NCI-H146 (cell line): ENCODE results near the gene IL1RAPL2.
"Not testable (repeated sequence)": the region's sequence is repeated elsewhere in the genome, so short reads cannot be mapped to it uniquely, and the experiment has no call there.

Experiments
- DNase-seq: peaks from one replicate; lab custom pipeline; 2025; lab: John Stamatoyannopoulos, UW

Gene IL1RAPL2

DNA sequence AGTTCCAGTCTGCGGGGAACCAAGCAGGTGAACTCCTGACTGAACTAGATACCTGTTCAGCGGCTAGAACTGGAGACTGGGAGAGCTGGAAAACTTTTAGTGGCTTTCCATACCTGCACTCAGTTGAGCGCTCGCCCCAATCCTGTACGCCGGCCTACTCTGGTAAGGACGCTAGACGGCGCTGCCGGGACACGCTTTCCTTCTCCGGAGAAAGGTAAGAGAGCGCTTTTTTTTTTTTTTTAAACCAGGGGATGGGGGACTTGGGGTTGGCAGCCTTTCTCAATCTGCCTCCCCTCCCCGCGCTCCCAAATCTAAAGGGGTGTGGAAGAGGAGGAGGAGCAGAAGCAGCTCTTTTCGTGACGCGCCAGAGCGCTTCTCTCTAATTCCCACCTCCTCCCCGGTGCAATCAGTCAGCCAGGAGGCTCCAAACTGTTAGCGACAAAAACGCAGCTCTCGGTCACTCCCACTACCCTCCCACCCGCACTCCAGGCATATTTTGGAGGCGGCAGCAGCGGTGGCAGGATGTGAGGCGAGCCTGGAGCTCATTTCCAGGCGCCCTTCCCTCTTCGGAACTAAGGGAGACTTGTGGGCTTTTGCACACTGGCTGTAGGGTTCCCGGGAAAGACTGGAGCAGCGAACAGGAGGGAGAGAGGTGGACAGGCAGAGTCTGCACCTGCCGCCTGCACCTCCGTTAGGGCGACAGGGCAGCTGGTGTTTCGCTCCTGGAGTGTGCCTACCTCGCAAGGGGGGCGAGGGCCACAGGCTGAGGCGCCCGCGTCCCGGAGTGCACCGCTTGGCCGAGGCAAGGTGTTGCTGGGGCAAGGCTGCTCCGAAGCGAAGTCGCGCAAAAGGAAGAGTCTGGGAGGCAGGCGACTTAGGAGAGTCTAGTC is at the start of gene IL1RAPL2:
Gene IL1RAPL2 (plus strand): TSS at position 409 of the 890 bp plus-strand sequence.
- DNase-seq = peak; percentile 1

DNA sequence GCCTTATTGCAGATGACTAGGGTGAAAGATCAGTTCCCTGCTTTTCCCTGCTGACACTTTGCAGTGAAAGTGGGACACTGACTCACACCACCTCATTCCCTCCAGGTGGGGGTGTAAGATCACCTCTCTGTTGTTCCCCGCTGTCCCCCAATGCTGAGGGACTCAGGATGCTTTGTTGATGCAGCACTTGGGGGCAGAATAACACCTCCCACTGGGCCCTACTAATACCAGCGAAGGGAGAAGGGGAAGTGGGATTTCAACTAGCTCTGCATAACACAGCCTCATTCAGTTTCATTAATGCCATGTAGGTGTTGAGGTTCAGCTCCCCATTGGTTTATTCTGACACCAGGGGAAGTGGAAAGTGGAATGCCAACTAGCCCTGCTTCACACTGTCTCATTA is 43.6 kb upstream of the IL1RAPL2 start:
- no peak for DNase-seq

DNA sequence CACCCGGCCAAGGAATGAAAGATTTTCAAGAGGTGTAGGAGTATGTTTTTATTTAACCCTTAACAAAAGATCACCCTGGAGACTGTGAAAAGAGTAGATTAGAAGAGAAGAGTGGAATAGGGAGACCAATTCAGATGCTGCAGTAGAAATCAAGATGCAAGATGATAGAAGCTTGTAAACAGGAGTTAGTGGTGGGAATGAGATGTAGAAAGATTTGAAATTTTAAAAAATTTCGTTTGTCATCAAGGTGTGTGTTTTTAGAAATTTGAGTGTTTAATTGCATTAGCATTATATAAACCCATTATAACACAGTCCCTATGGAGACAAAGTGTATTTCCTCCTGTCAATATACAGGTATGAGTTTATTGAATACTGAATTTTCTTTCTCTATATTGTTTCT is 42.1 kb upstream of the IL1RAPL2 start:
- no peak for DNase-seq

DNA sequence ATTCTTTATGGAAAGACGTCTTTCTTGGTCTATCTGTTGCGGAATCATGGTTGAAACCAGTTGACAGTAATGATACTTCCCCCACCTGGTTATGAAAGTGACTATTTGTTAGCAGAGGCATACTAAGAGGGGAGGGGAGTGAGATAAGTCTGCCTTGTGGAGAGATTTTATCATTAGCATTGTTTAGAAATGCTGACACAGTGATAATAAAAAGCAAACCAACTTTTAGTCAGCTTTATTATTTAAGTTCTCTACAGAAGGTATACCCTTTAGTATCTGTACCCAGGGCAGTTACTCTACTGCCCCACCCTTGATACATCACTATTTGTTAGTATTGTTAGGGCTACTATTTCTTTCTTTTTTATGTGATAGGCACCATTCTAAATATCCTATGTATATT is 26.9 kb upstream of the IL1RAPL2 start:
- no peak for DNase-seq

DNA sequence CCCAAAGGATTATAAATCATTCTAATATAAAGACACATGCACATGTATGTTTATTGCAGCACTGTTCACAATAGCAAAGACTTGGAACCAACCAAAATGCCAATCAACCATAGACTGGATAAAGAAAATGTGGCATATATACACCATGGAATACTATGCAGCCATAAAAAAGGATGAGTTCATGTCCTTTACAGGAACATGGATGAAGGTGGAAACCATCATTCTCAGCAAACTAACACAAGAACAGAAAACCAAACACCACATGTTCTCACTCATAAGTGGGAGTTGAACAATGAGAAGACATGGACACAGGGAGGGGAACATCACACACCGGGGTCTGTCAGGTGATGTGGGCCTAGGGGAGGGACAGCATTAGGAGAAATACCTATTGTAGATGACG is 23.6 kb upstream of the IL1RAPL2 start:
- not testable (repeated sequence) for DNase-seq

DNA sequence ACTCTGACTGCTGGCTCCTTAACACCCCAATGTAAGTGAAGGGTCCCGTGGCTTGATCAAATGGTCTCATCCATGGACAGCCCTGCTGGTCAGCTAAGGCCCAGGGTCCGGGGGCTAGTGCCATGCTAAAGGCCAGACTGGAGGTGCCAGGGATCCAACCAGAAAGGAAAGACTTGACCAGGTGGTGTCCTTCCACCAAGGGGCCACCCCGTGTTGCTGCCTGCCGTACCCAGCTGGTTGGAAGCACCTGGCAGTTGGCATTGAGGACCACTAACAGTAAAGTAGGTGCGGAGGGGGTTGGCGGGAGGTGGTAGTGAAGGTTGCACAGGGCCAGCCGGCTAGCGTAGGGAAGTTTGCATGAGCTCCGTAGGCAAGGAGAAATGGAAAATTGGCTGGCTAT is 1.7 kb upstream of the IL1RAPL2 start:
- no peak for DNase-seq

DNA sequence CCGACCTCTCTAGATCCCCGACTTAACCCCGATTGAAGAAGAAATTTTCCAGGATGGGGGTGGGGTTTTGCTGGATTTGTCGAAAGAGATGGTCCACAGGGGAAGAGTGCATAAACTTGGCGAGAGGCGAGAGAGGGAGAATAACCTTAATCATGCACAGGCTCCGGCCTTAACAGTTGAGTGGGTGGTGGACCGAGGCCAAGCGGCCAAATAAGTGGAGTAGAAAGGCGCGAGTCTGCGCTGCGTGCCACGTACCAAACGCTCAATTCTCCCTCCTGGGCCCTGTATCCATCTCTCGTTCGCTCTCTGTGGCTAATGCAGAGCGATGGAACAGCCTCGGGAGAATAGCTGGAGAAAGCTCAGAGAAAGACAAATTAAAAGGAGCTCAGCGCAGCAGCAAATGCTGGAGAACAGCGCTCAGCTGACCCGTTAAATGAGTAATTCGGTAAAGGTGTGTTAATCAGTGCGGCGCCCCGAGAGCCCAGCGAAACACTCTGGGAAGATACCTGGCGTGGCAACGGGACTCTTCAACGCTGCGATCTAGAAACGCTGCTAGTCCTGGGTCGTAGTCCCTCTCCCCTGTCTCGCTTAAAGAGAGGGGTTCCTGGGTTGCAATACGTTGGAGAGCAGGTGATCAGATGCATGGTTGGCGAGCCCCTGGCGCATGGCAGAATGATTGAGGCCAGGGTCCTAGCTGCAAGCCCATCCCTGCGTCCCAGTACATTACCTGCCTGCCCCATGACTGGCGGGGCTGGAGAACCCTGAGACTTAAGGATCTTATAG is 887 bp upstream of the IL1RAPL2 start:
- DNase-seq = no peak

DNA sequence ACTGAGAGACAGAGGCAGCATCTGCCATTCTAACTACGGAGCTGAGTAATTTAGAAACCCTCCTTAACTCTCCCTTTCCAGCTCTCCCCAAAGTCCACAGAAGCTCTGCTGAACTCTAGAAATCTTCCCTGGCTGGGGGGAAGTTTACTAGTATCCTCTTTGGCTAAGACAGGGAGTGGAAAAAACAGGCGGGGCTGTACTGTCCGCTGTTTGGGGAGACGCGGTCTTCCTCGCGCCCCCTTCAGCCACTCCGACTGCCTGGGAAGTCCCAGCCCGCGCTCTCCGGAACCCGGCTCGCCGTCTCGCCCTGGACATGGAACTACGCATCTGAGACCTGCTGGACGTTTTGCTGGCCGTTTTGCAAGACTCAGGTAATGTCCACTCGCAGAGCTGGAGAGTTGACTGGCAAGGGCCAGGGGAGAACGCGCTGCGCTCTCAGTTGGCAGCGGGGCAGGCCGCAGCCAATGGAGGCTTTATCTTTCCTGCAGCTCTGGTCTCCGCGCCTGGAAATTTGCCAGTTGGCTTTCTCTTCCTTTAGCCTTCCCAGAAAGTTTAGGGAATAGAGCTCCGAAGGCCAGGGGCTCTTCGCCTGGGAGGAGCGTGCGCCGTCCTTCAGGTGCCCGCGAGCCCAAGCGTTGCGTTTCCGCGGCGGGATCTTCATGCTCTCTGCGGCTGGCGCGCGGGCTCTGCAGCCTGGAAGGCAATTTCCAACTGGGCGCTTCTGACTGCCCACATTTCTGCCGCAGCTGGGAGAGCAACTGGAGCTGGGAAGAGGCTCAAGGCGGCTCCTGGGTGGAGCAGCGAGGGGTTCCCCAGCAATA is 892 bp downstream of the IL1RAPL2 start:
- DNase-seq = no peak

DNA sequence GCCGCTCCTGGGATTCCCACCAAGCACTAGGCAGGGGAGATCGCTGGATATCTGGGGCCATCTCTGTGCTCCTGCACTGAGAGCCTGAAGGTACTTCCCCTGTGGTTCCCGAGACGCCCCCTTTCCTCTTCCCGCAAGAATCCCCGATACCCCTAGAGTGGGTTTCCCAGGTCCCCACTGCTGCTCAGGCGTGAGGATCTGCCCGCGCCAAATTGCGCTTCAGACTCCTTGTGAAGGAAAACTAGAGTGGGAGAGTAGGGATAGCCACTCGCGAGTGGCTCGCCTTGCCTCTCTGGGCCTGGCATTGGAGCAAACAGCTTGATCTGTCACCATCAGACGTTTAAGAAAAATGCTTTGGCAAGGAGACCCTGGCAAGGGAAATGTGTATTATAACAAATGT is 1.5 kb downstream of the IL1RAPL2 start:
- no peak for DNase-seq

DNA sequence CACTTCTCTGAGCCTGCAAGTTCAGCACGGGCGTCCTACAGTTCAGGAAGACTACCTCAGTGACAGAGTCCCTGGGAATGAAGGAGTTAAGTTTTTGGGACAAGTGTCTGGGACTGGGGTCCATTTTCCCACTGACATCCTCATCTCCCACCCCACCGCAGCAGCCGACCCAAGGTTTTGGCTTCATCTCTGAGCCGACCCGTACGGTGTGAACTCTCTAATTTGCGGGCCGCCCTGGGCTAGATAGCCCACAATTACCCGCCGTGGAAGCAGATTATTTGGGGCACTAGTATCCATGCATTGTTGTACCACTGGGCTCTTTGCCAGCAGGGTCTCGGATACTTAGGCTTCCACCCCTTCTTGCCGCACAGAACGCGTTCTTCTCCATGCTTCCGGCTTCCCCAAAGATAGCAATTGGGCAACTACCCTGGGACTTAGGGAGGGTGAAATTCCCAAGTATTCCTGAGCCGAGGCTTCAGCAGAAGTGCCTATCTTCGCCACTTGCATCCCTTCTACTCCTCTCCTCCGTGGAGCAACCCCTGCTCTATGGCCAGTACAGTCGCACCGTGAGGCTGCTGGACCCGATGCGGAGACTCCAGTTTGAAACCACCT is 2.4 kb downstream of the IL1RAPL2 start:
- DNase-seq = no peak

DNA sequence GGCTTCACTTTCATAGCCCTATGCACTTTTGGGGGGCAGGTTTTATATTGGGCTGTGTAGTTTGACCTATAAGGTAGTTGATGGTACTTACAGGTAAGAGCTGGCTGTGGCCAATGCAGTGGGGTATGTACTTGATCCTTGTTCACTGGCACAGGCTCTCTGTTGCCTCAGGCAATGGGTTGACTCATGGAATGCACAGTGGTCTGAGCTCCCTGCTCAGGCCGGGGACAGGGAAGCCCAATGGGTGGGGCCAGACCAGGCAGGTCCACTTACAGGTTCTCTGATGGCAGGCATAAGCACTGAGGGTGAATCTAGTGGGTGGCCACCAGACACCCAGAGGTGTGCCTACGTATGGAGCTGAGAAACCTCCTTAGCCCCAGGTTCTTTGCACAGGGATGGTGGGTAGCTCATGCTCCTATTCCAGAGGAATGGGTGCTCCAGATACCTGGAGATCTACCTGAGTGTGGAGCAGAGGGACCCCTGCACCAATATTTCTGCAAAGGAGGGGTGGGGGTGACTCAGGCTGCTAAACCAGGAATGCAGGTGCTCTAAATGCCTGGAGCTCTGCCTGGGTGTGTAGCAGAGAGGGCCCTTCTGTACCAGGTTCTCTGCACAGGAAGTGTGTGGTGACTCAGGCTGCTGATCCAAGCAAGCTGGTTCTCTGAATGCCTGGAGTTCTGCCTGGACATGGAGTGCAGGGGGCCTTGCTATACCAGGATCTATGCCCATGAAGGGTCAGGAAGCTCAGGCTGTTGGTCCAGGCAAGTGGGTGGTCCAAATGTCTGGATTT is 52.3 kb downstream of the IL1RAPL2 start:
- DNase-seq = no peak

DNA sequence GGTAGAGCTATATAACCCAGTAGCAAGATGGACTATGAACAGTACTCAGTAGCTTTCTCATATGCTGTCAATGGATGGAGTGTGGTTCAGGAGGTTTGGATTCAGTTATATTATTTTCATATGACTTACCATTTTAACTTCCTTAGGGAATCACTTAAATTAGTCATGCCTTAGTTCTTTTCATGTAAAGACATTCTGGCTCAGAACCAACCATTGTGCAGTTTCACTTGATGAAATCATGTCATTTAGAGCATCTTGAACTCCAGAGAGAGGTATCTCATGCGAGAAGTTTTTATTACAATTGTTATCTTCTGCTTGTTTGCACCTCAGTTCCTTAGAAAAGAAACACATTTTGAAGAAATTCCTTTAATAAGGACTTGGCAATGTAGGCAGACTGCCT is 55.8 kb downstream of the IL1RAPL2 start:
- no peak for DNase-seq

DNA sequence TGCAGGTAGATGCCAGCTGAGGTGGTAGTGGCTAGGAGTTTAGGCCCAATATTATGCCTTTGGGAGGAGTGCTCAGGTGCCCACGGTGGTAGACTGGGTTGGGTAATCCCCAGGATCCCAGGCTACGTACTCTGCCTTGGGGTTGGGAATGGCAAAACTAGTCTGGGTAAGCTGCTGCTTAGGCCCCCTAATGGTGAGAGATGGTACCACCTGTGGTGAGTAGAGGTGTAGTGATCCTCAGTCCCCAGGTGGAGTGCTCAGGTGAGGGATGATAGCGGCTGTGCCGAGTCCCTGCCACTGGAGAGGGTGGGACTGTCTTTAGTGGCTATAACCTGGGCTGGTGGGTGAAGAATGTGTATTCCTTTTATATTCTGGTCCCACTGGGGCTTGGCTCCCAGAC is 75.2 kb downstream of the IL1RAPL2 start:
- no peak for DNase-seq

DNA sequence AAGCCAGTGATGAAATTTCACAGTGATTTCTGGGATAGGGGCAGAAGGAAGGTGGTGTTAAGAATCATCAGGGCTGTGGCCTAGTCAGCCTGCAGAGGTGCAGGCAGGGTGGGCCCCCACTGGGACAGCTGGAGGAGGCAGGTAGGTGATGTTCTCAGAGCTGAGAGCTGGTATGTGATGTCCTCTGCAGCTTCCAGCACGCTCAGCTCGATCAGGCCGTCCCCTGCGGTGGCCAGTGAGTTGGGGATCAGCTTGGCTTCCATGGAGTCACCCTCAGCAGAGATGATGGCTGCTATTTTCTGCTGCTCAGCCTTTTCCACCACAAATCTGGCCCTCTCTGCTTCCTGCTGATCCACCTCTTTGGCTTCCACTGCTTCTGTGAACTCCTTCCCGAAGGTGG is 81.1 kb downstream of the IL1RAPL2 start:
- DNase-seq = no peak

DNA sequence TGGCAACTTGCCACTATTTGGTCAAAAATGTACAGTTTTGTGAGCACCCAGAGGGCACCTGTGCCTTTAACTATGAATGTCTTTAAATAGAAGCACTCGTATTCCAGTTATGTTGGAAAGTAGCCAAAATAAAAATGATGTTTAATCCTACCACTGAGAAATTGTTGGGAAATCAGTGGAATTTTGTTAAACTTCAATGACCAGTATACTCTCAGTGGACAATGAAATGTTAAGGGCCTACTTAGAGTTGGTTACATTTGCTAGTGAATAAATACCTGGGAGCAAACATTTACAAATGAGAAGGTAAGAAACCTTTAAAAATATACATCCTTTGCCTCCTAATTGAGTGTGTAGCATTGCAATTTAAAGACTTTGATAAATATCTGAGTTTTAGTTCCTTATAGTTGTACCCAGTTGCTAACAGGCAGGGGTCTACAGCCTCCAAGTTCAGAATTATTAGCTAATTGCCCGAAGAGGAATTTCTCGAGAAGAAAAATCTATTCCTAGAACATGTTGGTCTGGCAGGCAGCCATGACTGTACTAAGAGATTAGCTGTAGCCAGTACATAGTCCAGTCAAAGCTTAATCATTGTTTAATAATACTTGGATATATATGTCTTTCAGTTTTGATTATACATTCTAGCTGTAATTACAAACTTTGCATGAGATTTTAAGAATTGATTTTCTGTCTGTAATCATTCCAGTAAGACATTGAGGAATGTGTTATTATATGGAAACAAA is 93.2 kb downstream of the IL1RAPL2 start:
- DNase-seq = no peak

DNA sequence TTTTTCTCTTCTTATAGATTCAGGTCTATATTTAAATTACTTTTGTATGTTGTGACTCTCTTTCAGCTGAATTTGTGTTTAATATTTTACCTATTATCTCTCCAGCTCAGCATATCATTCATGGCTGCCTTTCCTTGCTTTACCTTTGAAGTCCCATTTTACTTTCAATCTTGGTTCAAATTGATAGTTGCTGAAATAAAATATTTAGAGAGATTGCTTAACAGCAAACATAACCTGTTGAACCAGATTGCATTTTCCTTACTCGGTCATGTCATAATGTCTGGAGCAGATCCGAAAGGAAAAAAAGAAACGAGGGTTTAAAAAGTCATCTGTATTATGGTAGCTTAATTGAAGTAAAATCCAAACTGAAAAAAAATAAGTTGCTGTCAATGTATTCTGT is 94.1 kb downstream of the IL1RAPL2 start:
- no peak for DNase-seq

DNA sequence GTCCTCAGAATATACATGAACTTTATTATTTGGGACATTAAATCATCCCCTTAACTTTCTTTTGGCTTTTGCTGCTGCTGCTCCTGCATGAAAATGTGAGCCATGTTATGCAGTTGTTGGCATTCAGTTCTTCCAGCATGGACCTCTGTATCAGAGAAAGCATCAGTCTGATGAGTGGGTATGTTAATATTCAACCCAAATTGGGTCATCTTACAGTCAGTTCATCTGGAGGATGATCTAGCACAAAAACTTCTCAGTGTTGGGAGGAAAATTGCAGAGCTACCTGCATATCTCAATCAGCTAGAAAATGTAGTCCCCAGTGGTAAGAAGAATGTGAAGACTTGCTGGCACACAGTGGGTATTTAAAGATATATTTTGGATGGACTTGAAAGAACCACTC is 96.7 kb downstream of the IL1RAPL2 start:
- DNase-seq = no peak

DNA sequence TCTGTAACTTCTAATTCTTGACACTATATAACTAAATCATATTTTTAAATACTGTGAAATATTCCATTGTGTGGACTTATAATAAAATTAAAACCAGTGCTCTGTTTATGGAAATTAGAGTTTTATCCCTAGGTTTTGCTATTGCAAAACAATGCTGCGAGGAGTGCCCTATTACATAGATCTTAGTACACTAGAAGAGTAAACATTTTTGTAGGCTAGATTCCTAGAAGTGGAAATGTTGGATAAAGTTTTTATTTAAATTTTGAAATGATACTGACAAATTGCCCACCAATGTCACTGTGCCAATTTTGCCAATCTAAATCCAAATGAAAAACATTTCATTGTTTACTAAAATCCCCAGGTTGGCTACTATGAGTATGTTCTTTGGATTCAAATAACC is 99.7 kb downstream of the IL1RAPL2 start:
- DNase-seq = no peak

DNA sequence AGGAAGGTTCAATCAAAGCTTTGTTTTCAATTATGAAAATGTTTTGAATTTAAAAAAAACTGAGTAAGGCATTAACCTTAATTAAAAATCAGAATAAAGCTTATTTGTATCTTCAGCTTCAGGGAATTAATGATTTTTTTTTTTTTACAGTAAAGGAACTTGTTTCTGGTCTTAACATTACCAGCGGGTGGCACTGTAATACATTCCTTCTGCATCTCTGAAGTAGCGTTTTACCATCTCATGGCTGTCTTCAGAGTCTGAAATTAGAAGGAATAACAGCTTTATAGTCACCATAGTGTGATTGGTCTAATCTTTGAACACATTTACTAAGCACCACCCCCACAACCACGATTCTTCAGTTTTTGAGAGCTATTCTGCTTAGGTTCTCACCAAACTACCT is 102.6 kb downstream of the IL1RAPL2 start:
- no peak for DNase-seq

DNA sequence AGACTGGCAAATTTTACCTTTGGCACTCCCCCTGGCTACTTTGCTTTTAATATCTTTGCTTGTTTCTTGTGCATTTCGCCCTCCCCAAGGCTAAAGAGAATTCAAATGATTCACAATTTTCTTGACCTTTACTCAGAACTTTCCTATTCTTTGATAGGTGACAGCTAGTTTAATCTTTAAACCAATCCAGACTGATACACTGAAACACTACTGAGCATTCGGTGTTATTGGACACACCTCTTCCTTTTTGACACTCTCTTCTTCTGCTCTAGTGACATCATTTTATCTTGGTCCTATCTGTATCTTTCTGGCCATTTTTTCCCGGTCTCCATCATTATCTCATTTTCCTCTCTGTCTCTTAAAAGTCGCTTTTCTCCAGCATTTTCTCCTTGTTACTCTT is 103.1 kb downstream of the IL1RAPL2 start:
- no peak for DNase-seq
